ENCODE data around the gene ADCY3. TPM values are rescaled to one million over a fixed set of nuclear protein-coding genes. Genes with fewer than 3 reads are reported as not detected.

Gene ADCY3
- total and polyA plus RNA-seq, 2 experiments from 2014 or later, result 13.8 to 15.0 TPM

DNA sequence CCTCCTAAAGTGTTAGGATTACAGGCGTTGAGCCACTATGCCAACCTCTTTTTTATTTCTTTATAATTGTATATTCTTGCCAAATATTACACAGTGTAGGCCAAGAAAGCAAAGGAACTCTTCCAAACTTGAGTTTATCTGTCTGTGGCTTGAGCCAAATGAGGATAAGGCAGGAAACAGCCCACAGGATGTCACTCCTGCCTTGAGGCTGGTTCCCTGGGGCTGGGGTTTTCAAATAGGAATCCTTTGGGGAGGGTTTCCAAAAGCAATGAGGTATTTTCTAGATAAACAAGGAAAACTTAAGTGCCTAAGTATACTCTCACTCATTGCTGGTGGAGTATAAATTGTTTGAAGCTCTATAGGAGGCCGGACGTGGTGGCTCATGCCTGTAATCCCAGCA lies 56.4 kb downstream of the ADCY3 start:
- Histone ChIP-seq H3K27ac (no peak overlapping the region), H3K4me3 (no peak overlapping the region), H3K36me3 (replicated peaks; ENCODE audit: insufficient read depth, low read depth) (no peaks in the 10 kb centered on the region), H3K79me2 (no peaks in the 10 kb centered on the region), H3K9me3 (ENCODE audit: low read depth) (no peaks in the 10 kb centered on the region), H3K4me1 (ENCODE audit: insufficient read depth) (no peaks in the 10 kb centered on the region), H4K20me1 (ENCODE audit: insufficient read depth, poor library complexity, severe bottlenecking) (no peaks in the 10 kb centered on the region), H2AFZ (no peak overlapping the region), H3K4me2 (no peak overlapping the region), H3K27me3 (no peaks in the 10 kb centered on the region), H3K9me2 (replicated peaks; ENCODE audit: insufficient read depth) (no peaks in the 10 kb centered on the region)
- TF ChIP-seq, protein P1, sequence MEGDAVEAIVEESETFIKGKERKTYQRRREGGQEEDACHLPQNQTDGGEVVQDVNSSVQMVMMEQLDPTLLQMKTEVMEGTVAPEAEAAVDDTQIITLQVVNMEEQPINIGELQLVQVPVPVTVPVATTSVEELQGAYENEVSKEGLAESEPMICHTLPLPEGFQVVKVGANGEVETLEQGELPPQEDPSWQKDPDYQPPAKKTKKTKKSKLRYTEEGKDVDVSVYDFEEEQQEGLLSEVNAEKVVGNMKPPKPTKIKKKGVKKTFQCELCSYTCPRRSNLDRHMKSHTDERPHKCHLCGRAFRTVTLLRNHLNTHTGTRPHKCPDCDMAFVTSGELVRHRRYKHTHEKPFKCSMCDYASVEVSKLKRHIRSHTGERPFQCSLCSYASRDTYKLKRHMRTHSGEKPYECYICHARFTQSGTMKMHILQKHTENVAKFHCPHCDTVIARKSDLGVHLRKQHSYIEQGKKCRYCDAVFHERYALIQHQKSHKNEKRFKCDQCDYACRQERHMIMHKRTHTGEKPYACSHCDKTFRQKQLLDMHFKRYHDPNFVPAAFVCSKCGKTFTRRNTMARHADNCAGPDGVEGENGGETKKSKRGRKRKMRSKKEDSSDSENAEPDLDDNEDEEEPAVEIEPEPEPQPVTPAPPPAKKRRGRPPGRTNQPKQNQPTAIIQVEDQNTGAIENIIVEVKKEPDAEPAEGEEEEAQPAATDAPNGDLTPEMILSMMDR (IDR thresholded peaks at IDR 0.05; ENCODE audit: poor library complexity), result no peak
- no peak for TF ChIP-seq EZH2phosphoT487 (IDR thresholded peaks at IDR 0.05; ENCODE audit: low read depth, severe bottlenecking, unreplicated experiment)
- no peak for TF ChIP-seq EZH2 (IDR thresholded peaks at IDR 0.05; ENCODE audit: borderline replicate concordance)
- 96% methylated on average over 3 of the region's 3 CpGs for WGBS (ENCODE audit: low lambda C conversion rate, missing lambda C conversion rate)
- no peak for DNase-seq (ENCODE audit: low spot score)

DNA sequence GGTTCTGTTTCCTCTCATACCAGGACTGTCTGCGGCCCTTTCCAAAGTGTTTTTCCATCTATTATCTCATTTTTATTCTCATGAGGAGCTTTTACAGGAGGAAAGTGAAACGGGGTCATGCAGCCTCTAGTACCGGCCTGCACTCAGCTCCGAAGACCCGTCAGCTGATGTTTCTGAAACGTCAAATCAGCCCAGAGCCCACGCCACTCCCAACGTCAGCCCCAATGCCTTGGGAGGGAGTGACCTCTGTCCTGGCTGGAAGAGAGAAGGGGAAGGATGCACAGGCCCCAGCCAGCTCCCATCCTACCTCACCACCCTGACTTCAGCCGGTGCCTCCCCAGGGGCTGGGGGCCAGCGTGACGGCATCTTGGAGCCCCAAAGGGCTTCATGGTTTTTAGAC lies 58.5 kb downstream of the ADCY3 start:
- no peaks in the 10 kb centered on the region for H3K27me3 ChIP-seq
- H3K9me2 ChIP-seq (replicated peaks; ENCODE audit: insufficient read depth), result no peaks in the 10 kb centered on the region
- H3K27ac ChIP-seq, result no peak overlapping the region
- no peaks in the 10 kb centered on the region for H3K36me3 ChIP-seq (replicated peaks; ENCODE audit: insufficient read depth, low read depth)
- WGBS (ENCODE audit: low lambda C conversion rate, missing lambda C conversion rate), result 90% methylated on average over 11 of the region's 11 CpGs
- H3K79me2 ChIP-seq, result no peaks in the 10 kb centered on the region
- H4K20me1 ChIP-seq (ENCODE audit: insufficient read depth, poor library complexity, severe bottlenecking), result no peaks in the 10 kb centered on the region
- no peak for DNase-seq (ENCODE audit: low spot score)
- H3K9me3 ChIP-seq (ENCODE audit: low read depth), result no peaks in the 10 kb centered on the region
- no peak overlapping the region for H3K4me2 ChIP-seq
- H2AFZ ChIP-seq, result no peak overlapping the region
- no peaks in the 10 kb centered on the region for H3K4me1 ChIP-seq (ENCODE audit: insufficient read depth)
- no peak overlapping the region for H3K4me3 ChIP-seq
- no peak for TF ChIP-seq EZH2phosphoT487 (IDR thresholded peaks at IDR 0.05; ENCODE audit: low read depth, severe bottlenecking, unreplicated experiment)
- no peak for TF ChIP-seq EZH2 (IDR thresholded peaks at IDR 0.05; ENCODE audit: borderline replicate concordance)
- TF ChIP-seq, protein P1 (IDR thresholded peaks at IDR 0.05; ENCODE audit: poor library complexity), result no peak

DNA sequence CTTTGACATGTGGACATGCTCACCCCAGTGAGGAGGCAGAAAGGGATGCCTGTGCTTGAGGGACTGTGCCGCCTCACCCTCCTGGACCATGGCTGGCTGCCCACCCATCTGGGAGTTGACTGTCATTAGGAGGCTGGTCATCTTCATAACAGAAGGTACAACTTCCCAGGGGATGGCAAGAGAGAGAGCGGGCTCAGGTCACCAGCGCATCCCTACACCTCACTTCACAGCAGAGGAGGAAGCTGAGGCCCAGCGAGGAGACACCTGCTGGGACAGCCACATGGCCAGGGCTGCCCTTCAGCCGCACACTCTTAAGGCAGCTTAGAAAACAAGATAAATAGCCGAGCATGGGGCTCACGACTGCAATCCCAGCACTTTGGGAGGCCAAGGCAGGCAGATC lies 59.4 kb downstream of the ADCY3 start:
- Histone ChIP-seq H2AFZ (no peak overlapping the region), H4K20me1 (ENCODE audit: insufficient read depth, poor library complexity, severe bottlenecking) (no peaks in the 10 kb centered on the region), H3K9me3 (ENCODE audit: low read depth) (no peaks in the 10 kb centered on the region), H3K4me1 (ENCODE audit: insufficient read depth) (peaks cover 8% of the 10 kb centered on the region), H3K4me3 (no peak overlapping the region), H3K4me2 (no peak overlapping the region), H3K27ac (no peak overlapping the region), H3K9me2 (replicated peaks; ENCODE audit: insufficient read depth) (no peaks in the 10 kb centered on the region), H3K36me3 (replicated peaks; ENCODE audit: insufficient read depth, low read depth) (no peaks in the 10 kb centered on the region), H3K27me3 (no peaks in the 10 kb centered on the region), H3K79me2 (no peaks in the 10 kb centered on the region)
- 94% methylated on average over 7 of the region's 7 CpGs for WGBS (ENCODE audit: low lambda C conversion rate, missing lambda C conversion rate)
- no peak for DNase-seq (ENCODE audit: low spot score)
- TF ChIP-seq EZH2phosphoT487 (IDR thresholded peaks at IDR 0.05; ENCODE audit: low read depth, severe bottlenecking, unreplicated experiment), result no peak
- TF ChIP-seq EZH2 (IDR thresholded peaks at IDR 0.05; ENCODE audit: borderline replicate concordance), result no peak
- TF ChIP-seq, protein P1 (IDR thresholded peaks at IDR 0.05; ENCODE audit: poor library complexity), result no peak
